Tibial nerve (tissue), 4 donors: ENCODE measurements around the gene ALPI. TPM values are rescaled to one million over a fixed set of nuclear protein-coding genes. Genes with fewer than 3 reads are reported as not detected.

ENCODE experiments used
- DNase-seq, 2 donors: peaks; one replicate each; pipeline ENCODE4 v3.0.0-alpha.2; 2019; ENCODE audit warnings: low spot score in 2 of 2
- H3K27ac ChIP-seq, 4 donors: fragments of 200-600 bp; sonication (generic) in 3 of 4; one replicate each; pipeline ENCODE4 v1.5.1; 2017 to 2019; ENCODE audit warnings: mild to moderate bottlenecking in 1 of 4
- H3K27me3 ChIP-seq, 2 donors: fragments of 200-600 bp; sonication (generic) in 1 of 2; one replicate each; pipeline versions ENCODE4 v1.5.1 to v1.6.0; 2017 to 2019
- H3K36me3 ChIP-seq, 3 donors: fragments of 200-600 bp; sonication (generic); one replicate each; pipeline ENCODE4 v1.5.1; 2018 to 2019
- H3K4me1 ChIP-seq, 4 donors: fragments of 200-600 bp; sonication (generic) in 3 of 4; one replicate each; pipeline ENCODE4 v1.5.1; 2017 to 2019
- H3K4me3 ChIP-seq, 4 donors: fragments of 200-600 bp; sonication (generic) in 3 of 4; one replicate each; pipeline ENCODE4 v1.5.1; 2017 to 2019; ENCODE audit warnings: mild to moderate bottlenecking in 1 of 4, moderate library complexity in 1 of 4
- H3K9me3 ChIP-seq, 4 donors: fragments of 200-600 bp; sonication (generic) in 3 of 4; one replicate each; pipeline ENCODE4 v1.5.1; 2017 to 2019
- EP300 ChIP-seq, 2 donors: sonication (generic); formaldehyde crosslinking; IDR thresholded peaks; one replicate each; pipeline ENCODE4 v1.6.1; 2017; ENCODE audit warnings: antibody characterized with exemption in 2 of 2, mild to moderate bottlenecking in 1 of 2
- POLR2A ChIP-seq, 2 donors: fragments of 450-650 bp; IDR thresholded peaks; one replicate each; pipeline ENCODE4 v1.6.1; 2017; ENCODE audit warnings: antibody characterized with exemption in 2 of 2, mild to moderate bottlenecking in 2 of 2, moderate library complexity in 2 of 2
- WGBS, 2 donors: methylation state at CpG; one replicate each; pipeline ENCODE4 v1.1.5; 2018; 5-methylcytosine and 5-hydroxymethylcytosine counted together
- total RNA-seq, 4 donors: library from RNA; depleted of rRNA; stranded (reverse); fragments of >200 nt; gene quantifications; one replicate each; pipeline ENCODE4 v1.1.0, GENCODE V29; 2016
- TF ChIP-seq, protein P1 (sequence below), 5 experiments: fragments of 200-600 bp in 3 of 5; fragments of 450-650 bp in 2 of 5; sonication (generic) in 3 of 5; IDR thresholded peaks; one replicate each; pipeline ENCODE4 v1.5.1; 2016 to 2019; ENCODE audit warnings: antibody characterized with exemption in 5 of 5, mild to moderate bottlenecking in 3 of 5, moderate library complexity in 2 of 5

The ALPI gene
- total RNA-seq, 4 donors from 2014 or later = not detected

DNA sequence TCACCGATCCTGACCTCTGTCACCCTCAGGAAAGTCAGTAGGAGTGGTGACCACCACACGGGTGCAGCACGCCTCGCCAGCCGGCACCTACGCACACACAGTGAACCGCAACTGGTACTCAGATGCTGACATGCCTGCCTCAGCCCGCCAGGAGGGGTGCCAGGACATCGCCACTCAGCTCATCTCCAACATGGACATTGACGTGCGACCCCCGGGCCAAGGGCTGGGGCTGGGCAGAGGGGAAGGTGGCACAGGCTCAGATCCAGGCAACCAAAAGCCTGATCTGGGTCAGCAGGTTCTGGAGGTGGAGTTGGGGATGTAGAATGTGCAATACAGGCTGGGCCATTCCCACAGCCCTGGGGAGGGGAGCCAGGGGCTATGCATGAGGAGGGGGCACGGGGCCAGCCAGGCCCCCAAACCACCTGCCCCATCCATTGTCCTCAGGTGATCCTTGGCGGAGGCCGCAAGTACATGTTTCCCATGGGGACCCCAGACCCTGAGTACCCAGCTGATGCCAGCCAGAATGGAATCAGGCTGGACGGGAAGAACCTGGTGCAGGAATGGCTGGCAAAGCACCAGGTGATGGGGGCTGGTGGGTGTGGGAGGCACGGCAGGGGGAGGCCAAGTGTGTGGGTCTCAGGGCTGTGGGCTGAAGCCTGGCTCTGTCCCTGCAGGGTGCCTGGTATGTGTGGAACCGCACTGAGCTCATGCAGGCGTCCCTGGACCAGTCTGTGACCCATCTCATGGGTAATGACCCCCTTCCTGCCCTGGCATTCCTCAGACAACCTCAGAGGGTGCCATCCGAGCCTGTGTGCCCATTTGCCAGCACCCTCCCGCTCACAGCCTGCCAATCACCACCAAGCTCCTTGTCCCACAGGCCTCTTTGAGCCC is 1.4 kb downstream of the ALPI start:
- Histone ChIP-seq H3K4me1 (no peaks in the 10 kb centered on the region), H3K36me3 (no peaks in the 10 kb centered on the region), H3K9me3 (no peaks in the 10 kb centered on the region), H3K4me3 (no peak overlapping the region), H3K27me3 (peaks cover 0 to 3% of the 10 kb centered on the region in 2 donors), H3K27ac (no peak overlapping the region)
- TF ChIP-seq, protein P1, sequence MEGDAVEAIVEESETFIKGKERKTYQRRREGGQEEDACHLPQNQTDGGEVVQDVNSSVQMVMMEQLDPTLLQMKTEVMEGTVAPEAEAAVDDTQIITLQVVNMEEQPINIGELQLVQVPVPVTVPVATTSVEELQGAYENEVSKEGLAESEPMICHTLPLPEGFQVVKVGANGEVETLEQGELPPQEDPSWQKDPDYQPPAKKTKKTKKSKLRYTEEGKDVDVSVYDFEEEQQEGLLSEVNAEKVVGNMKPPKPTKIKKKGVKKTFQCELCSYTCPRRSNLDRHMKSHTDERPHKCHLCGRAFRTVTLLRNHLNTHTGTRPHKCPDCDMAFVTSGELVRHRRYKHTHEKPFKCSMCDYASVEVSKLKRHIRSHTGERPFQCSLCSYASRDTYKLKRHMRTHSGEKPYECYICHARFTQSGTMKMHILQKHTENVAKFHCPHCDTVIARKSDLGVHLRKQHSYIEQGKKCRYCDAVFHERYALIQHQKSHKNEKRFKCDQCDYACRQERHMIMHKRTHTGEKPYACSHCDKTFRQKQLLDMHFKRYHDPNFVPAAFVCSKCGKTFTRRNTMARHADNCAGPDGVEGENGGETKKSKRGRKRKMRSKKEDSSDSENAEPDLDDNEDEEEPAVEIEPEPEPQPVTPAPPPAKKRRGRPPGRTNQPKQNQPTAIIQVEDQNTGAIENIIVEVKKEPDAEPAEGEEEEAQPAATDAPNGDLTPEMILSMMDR (IDR thresholded peaks at IDR 0.05) = no peak
- no peak for TF ChIP-seq EP300 (IDR thresholded peaks at IDR 0.05)
- no peak for TF ChIP-seq POLR2A (IDR thresholded peaks at IDR 0.05)
- no peak for DNase-seq
- WGBS, 2 donors = 81 to 91% methylated on average over 17 to 20 of the region's 21 CpGs

DNA sequence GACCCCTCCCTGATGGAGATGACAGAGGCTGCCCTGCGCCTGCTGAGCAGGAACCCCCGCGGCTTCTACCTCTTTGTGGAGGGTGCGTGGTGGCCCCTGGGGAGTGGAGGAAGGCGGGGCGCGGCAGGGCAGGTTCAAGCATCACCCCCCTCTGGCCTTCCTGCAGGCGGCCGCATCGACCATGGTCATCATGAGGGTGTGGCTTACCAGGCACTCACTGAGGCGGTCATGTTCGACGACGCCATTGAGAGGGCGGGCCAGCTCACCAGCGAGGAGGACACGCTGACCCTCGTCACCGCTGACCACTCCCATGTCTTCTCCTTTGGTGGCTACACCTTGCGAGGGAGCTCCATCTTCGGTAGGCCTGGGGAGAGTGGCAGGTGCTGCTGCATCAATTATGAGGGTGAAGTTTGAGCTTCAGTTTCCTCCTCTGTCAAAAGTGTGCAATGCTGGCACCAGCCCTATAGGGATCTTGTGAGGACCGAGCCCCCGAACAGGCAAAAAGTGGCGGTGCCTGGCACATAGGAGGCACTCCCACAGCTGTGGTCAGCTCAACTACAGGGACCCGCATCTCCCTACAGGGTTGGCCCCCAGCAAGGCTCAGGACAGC is 2.2 kb downstream of the ALPI start:
- TF ChIP-seq EP300 (IDR thresholded peaks at IDR 0.05) = no peak
- TF ChIP-seq, protein P1 (IDR thresholded peaks at IDR 0.05) = no peak
- no peak for TF ChIP-seq POLR2A (IDR thresholded peaks at IDR 0.05)
- 88% methylated on average over 15 to 22 of the region's 25 CpGs for WGBS, 2 donors
- Histone ChIP-seq H3K4me1 (no peaks in the 10 kb centered on the region), H3K9me3 (no peaks in the 10 kb centered on the region), H3K4me3 (no peak overlapping the region), H3K36me3 (no peaks in the 10 kb centered on the region), H3K27ac (no peak overlapping the region), H3K27me3 (peaks cover 0 to 3% of the 10 kb centered on the region in 2 donors)
- DNase-seq = no peak

DNA sequence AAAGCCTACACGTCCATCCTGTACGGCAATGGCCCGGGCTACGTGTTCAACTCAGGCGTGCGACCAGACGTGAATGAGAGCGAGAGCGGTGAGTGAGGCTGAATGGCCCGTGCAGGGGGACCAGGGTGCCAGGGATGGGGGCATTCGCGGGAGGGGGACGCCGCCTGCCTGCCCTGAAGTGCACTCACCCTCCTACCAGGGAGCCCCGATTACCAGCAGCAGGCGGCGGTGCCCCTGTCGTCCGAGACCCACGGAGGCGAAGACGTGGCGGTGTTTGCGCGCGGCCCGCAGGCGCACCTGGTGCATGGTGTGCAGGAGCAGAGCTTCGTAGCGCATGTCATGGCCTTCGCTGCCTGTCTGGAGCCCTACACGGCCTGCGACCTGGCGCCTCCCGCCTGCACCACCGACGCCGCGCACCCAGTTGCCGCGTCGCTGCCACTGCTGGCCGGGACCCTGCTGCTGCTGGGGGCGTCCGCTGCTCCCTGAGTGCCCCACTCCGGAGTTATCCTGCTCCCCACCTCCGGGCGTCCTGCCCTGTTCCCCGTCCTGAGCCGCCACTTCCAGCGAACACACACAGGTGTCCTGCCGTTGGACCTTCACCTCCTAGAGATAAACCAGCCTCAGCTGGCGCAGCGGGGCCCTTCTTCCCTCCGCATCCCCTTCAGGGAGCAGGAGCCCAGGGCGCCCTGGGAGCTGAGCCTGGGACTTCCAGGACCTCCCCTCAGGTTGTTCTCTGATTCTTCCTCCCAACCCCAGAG is 2.9 kb downstream of the ALPI start:
- Histone ChIP-seq H3K27ac (no peak overlapping the region), H3K4me3 (no peak overlapping the region), H3K9me3 (no peaks in the 10 kb centered on the region), H3K36me3 (no peaks in the 10 kb centered on the region), H3K27me3 (peaks cover 0 to 3% of the 10 kb centered on the region in 2 donors), H3K4me1 (no peaks in the 10 kb centered on the region)
- TF ChIP-seq POLR2A (IDR thresholded peaks at IDR 0.05) (no peak), EP300 (IDR thresholded peaks at IDR 0.05) (no peak)
- TF ChIP-seq, protein P1 (IDR thresholded peaks at IDR 0.05) = no peak
- DNase-seq = no peak
- WGBS, 2 donors = 62 to 74% methylated on average over 48 to 55 of the region's 56 CpGs

DNA sequence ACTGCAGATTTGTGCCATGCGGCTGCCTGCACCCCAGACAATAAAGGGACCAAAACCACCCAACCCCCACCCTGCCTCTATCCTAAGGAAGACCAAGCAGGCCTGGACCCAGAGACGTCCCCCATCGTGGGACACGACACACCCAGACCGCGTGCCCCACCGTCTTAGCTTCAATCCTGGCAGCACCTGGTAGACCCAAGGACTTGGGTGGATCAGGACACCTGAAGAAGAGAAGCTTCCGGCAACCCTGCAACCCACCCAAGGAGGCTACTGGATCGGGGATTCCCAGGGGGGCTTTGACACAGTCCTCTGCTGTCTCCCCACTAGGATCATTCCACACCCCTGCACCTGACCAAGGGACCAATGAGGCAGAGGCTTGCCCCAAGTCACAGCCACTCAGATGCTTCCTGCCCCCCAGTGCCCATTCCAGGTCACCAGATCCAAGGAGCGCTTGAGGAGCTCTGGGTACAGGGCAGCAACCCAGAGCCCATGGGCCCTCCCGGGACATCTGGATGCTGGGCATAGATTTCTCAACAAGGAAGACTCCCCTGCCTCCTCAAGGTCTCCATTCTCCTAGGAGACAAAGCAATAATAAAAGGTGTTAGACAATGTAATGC is 3.6 kb downstream of the ALPI start:
- no peaks in the 10 kb centered on the region for H3K9me3 ChIP-seq
- H3K4me3 ChIP-seq = no peak overlapping the region
- H3K36me3 ChIP-seq = no peaks in the 10 kb centered on the region
- DNase-seq = no peak
- H3K27me3 ChIP-seq = peaks cover 0 to 3% of the 10 kb centered on the region in 2 donors
- 84 to 86% methylated on average over 11 of the region's 11 CpGs for WGBS, 2 donors
- TF ChIP-seq, protein P1 (IDR thresholded peaks at IDR 0.05) = no peak
- TF ChIP-seq POLR2A (IDR thresholded peaks at IDR 0.05) (no peak), EP300 (IDR thresholded peaks at IDR 0.05) (no peak)
- no peak overlapping the region for H3K27ac ChIP-seq
- no peaks in the 10 kb centered on the region for H3K4me1 ChIP-seq
